ENCODE data around the gene COL4A4. TPM values are rescaled to one million over a fixed set of nuclear protein-coding genes. Genes with fewer than 3 reads are reported as not detected.

Gene COL4A4
- total and polyA plus RNA-seq, 2 donors (not counting 1 experiment from before 2014, with no cell fraction given) = 6.2 to 30.2 TPM

GRCh38 chr2:227000123-227000522 is 163.9 kb downstream of the COL4A4 start:
- peaks cover 0 to 40% of the 10 kb centered on the region in 2 experiments for H3K36me3 ChIP-seq (replicated peaks in 1 of 2; ENCODE audit: control extremely low read depth in 1 of 2, control insufficient read depth in 1 of 2, extremely low read depth in 1 of 2, insufficient read depth in 2 of 2, low read length in 1 of 2)
- no peaks in the 10 kb centered on the region for H3K4me1 ChIP-seq (ENCODE audit: control insufficient read depth in 2 of 2, insufficient read depth in 2 of 2, low read length in 2 of 2)
- no peak overlapping the region for H3K4me2 ChIP-seq (replicated peaks; ENCODE audit: low read depth, low read length, poor library complexity, severe bottlenecking)
- CTCF ChIA-PET = no interaction called here
- H2AFZ ChIP-seq (ENCODE audit: insufficient read depth, low read depth, low read length, poor library complexity, severe bottlenecking) = no peak overlapping the region
- no peak overlapping the region for H3K4me3 ChIP-seq (ENCODE audit: control extremely low read depth in 1 of 5, extremely low read depth in 1 of 5, insufficient read depth in 1 of 5, low read depth in 2 of 5, low read length in 4 of 5)
- no peaks in the 10 kb centered on the region for H3K27me3 Mint-ChIP-seq
- H3K79me2 ChIP-seq (ENCODE audit: control insufficient read depth, insufficient read depth, low read length) = no peaks in the 10 kb centered on the region
- TF ChIP-seq EZH2 (IDR thresholded peaks at IDR 0.05; ENCODE audit: borderline replicate concordance, insufficient read depth, low read depth, low read length, poor library complexity, severe bottlenecking) (no peak), CTCF (IDR thresholded peaks at IDR 0.05) (no peak)
- H3K9me3 Mint-ChIP-seq (ENCODE audit: insufficient read depth) = no peaks in the 10 kb centered on the region
- POLR2A ChIA-PET = no interaction called here
- H3K4me1 Mint-ChIP-seq = no peaks in the 10 kb centered on the region
- DNase-seq = no peak
- WGBS (ENCODE audit: insufficient coverage) = 100% methylated on average over 1 of the region's 2 CpGs
- no peaks in the 10 kb centered on the region for H3K27me3 ChIP-seq (replicated peaks in 1 of 4; ENCODE audit: control extremely low read depth in 1 of 4, control insufficient read depth in 3 of 4, insufficient read depth in 4 of 4, low read length in 3 of 4)
- no peak overlapping the region for H3K4me3 Mint-ChIP-seq
- no peak overlapping the region for H3K27ac Mint-ChIP-seq
- no peaks in the 10 kb centered on the region for H4K20me1 ChIP-seq (ENCODE audit: control insufficient read depth, insufficient read depth, low read length, poor library complexity, severe bottlenecking)
- ATAC-seq (ENCODE audit: low read depth) = no peak
- intact Hi-C loops (cut with micrococcal nuclease) = no loop called here
- H3K9me3 ChIP-seq (ENCODE audit: control extremely low read depth in 1 of 3, control insufficient read depth in 2 of 3, insufficient read depth in 1 of 3, low read length in 2 of 3) = no peaks in the 10 kb centered on the region
- H3K9ac ChIP-seq (ENCODE audit: low read length) = no peak overlapping the region
- H3K27ac ChIP-seq (ENCODE audit: low read length in 2 of 2) = no peak overlapping the region

GRCh38 chr2:226999661-227000060 is 164.3 kb downstream of the COL4A4 start:
- Histone ChIP-seq H3K4me2 (replicated peaks; ENCODE audit: low read depth, low read length, poor library complexity, severe bottlenecking) (no peak overlapping the region), H2AFZ (ENCODE audit: insufficient read depth, low read depth, low read length, poor library complexity, severe bottlenecking) (no peak overlapping the region), H3K27me3 (replicated peaks in 1 of 4; ENCODE audit: control extremely low read depth in 1 of 4, control insufficient read depth in 3 of 4, insufficient read depth in 4 of 4, low read length in 3 of 4) (no peaks in the 10 kb centered on the region), H3K9me3 (ENCODE audit: control extremely low read depth in 1 of 3, control insufficient read depth in 2 of 3, insufficient read depth in 1 of 3, low read length in 2 of 3) (no peaks in the 10 kb centered on the region), H3K27ac (ENCODE audit: low read length in 2 of 2) (no peak overlapping the region), H4K20me1 (ENCODE audit: control insufficient read depth, insufficient read depth, low read length, poor library complexity, severe bottlenecking) (no peaks in the 10 kb centered on the region), H3K36me3 (replicated peaks in 1 of 2; ENCODE audit: control extremely low read depth in 1 of 2, control insufficient read depth in 1 of 2, extremely low read depth in 1 of 2, insufficient read depth in 2 of 2, low read length in 1 of 2) (peaks cover 0 to 44% of the 10 kb centered on the region in 2 experiments), H3K4me1 (ENCODE audit: control insufficient read depth in 2 of 2, insufficient read depth in 2 of 2, low read length in 2 of 2) (no peaks in the 10 kb centered on the region), H3K4me3 (ENCODE audit: control extremely low read depth in 1 of 5, extremely low read depth in 1 of 5, insufficient read depth in 1 of 5, low read depth in 2 of 5, low read length in 4 of 5) (no peak overlapping the region), H3K9ac (ENCODE audit: low read length) (no peak overlapping the region), H3K79me2 (ENCODE audit: control insufficient read depth, insufficient read depth, low read length) (no peaks in the 10 kb centered on the region)
- no CpG with 5 or more reads among the region's 2 CpGs for WGBS (ENCODE audit: insufficient coverage)
- no peaks in the 10 kb centered on the region for H3K9me3 Mint-ChIP-seq (ENCODE audit: insufficient read depth)
- CTCF ChIA-PET = no interaction called here
- H3K27me3 Mint-ChIP-seq = no peaks in the 10 kb centered on the region
- TF ChIP-seq CTCF (IDR thresholded peaks at IDR 0.05) (no peak), EZH2 (IDR thresholded peaks at IDR 0.05; ENCODE audit: borderline replicate concordance, insufficient read depth, low read depth, low read length, poor library complexity, severe bottlenecking) (no peak)
- ATAC-seq (ENCODE audit: low read depth) = no peak
- DNase-seq = no peak
- intact Hi-C loops (cut with micrococcal nuclease) = no loop called here
- no peaks in the 10 kb centered on the region for H3K4me1 Mint-ChIP-seq
- no peak overlapping the region for H3K27ac Mint-ChIP-seq
- H3K4me3 Mint-ChIP-seq = no peak overlapping the region
- POLR2A ChIA-PET = no interaction called here

All from B cell (primary cell).